ENCODE data around the gene YPEL2. TPM values are rescaled to one million over a fixed set of nuclear protein-coding genes. Genes with fewer than 3 reads are reported as not detected.

Gene YPEL2
- total and polyA plus RNA-seq, 8 donors: 13.8 to 23.6 (median 19.3) TPM

- no peak overlapping the region for H3K27ac ChIP-seq
- no peak for ATAC-seq
Measured at GRCh38 chr17:59342681-59343131, 11.3 kb downstream of the YPEL2 start.

GRCh38 chr17:59345476-59345875, 14.0 kb downstream of the YPEL2 start:
- H3K27me3 ChIP-seq: no peaks in the 10 kb centered on the region
- H3K4me1 ChIP-seq: peaks cover 9 to 22% of the 10 kb centered on the region in 2 donors
- no peak for ATAC-seq
- H3K36me3 ChIP-seq: no peaks in the 10 kb centered on the region
- no peak overlapping the region for H3K27ac ChIP-seq
- no peaks in the 10 kb centered on the region for H3K9me3 ChIP-seq
- intact Hi-C loops (cut with DNase I): no loop called here
- H3K4me3 ChIP-seq: no peak overlapping the region
- no peak for TF ChIP-seq CTCF (IDR thresholded peaks at IDR 0.05)
- no peak for DNase-seq

More at GRCh38 chr17:59342681-59343131, 11.3 kb downstream of the YPEL2 start:
- Histone ChIP-seq H3K9me3 (no peaks in the 10 kb centered on the region), H3K36me3 (no peaks in the 10 kb centered on the region), H3K27me3 (no peaks in the 10 kb centered on the region), H3K4me1 (peaks cover 4 to 23% of the 10 kb centered on the region in 2 donors), H3K4me3 (no peak overlapping the region)
- intact Hi-C loops (cut with DNase I): no loop called here
- TF ChIP-seq CTCF (IDR thresholded peaks at IDR 0.05): no peak
- no peak for DNase-seq

- no peak overlapping the region for H3K4me3 ChIP-seq
- H3K9me3 ChIP-seq: no peaks in the 10 kb centered on the region
- ATAC-seq: peak; percentile 61
- H3K27ac ChIP-seq: no peak overlapping the region
- no peaks in the 10 kb centered on the region for H3K27me3 ChIP-seq
- no peaks in the 10 kb centered on the region for H3K36me3 ChIP-seq
- H3K4me1 ChIP-seq: peaks cover 9 to 19% of the 10 kb centered on the region in 2 donors
- intact Hi-C loops (cut with DNase I): no loop called here
- DNase-seq: no peak
- no peak for TF ChIP-seq CTCF (IDR thresholded peaks at IDR 0.05)
Measured at GRCh38 chr17:59346341-59346740, 14.9 kb downstream of the YPEL2 start.

- Histone ChIP-seq H3K4me1 (peaks cover 9 to 13% of the 10 kb centered on the region in 2 donors), H3K36me3 (no peaks in the 10 kb centered on the region), H3K27ac (no peak overlapping the region), H3K9me3 (no peaks in the 10 kb centered on the region), H3K27me3 (no peaks in the 10 kb centered on the region), H3K4me3 (no peak overlapping the region)
- DNase-seq: no peak
- intact Hi-C loops (cut with DNase I): no loop called here
- TF ChIP-seq CTCF (IDR thresholded peaks at IDR 0.05): no peak
- ATAC-seq: no peak
Measured at GRCh38 chr17:59346876-59347407, 15.5 kb downstream of the YPEL2 start.

GRCh38 chr17:59347975-59348391, 16.5 kb downstream of the YPEL2 start:
- TF ChIP-seq CTCF (IDR thresholded peaks at IDR 0.05): no peak
- no peaks in the 10 kb centered on the region for H3K9me3 ChIP-seq
- no peaks in the 10 kb centered on the region for H3K27me3 ChIP-seq
- no peak overlapping the region for H3K27ac ChIP-seq
- ATAC-seq: peak; percentile 70
- intact Hi-C loops (cut with DNase I): no loop called here
- peaks cover 7 to 9% of the 10 kb centered on the region in 2 donors for H3K4me1 ChIP-seq
- no peak overlapping the region for H3K4me3 ChIP-seq
- H3K36me3 ChIP-seq: peaks cover 0 to under 1% of the 10 kb centered on the region in 2 donors
- DNase-seq: no peak

Measured in left lung (tissue), 10 donors.